K562 (cell line): ENCODE results near the gene SZT2. TPM values are rescaled to one million over a fixed set of nuclear protein-coding genes. Genes with fewer than 3 reads are reported as not detected.

Experiments
- ATAC-seq: fragments of 200-7000 bp; cut with Tn5 transposase; 3 replicates; pipeline ENCODE4 v1.9.1; 2020; ENCODE audit warnings: moderate library complexity
- BruUV-seq: library from RNA; stranded (reverse); fragments of 400-500 nt; replicated peaks from 2 replicates; lab custom pipeline; 2021; lab: Mats Ljungman, UMichigan
- CTCF ChIA-PET: fragments of 300-600 bp; formaldehyde crosslinking; extraction: SDS; loops from one replicate; lab custom pipeline; 2021; ENCODE audit warnings: low intra/inter-chr PET ratio; lab: Yijun Ruan, JAX
- POLR2A ChIA-PET: fragments of 300-600, 350-650 bp; sonication (Branson Sonifier 250); formaldehyde crosslinking; extraction: SDS; loops from one replicate; lab custom pipeline; 2021; ENCODE audit warnings: antibody characterized with exemption, inconsistent platforms; lab: Yijun Ruan, JAX
- DNase-seq, 4 experiments: peaks; one replicate each; pipeline versions ENCODE4 v3.0.0 to v3.0.0-alpha.2; 2011 to 2018; ENCODE audit warnings: low spot score in 3 of 4, mixed read lengths in 3 of 4; ENCODE audit errors: extremely low read depth in 1 of 4
- FAIRE-seq: peaks from 2 replicates; lab custom pipeline; 2011; peaks lifted over from hg19 to GRCh38; lab: Jason Lieb, UNC
- H2AFZ ChIP-seq: 2 replicates; pipeline ENCODE4 v1.6.0; 2011; ENCODE audit warnings: low read depth, low read length, control low read depth, inconsistent platforms
- H3K27ac ChIP-seq: fragments of 200-600 bp; 3 replicates; pipeline ENCODE4 v1.8.0; 2011; ENCODE audit warnings: low read depth, mild to moderate bottlenecking, control low read depth, inconsistent platforms, low read length, moderate library complexity, mixed read lengths; ENCODE audit errors: extremely low read depth
- H3K27me3 ChIP-seq, 2 experiments: fragments of 300-600 bp in 1 of 2; 2 replicates in 1 of 2; 3 replicates in 1 of 2; pipeline versions ENCODE4 v1.6.0 to v1.8.0; 2011; ENCODE audit warnings: inconsistent platforms in 2 of 2, low read length in 2 of 2, mild to moderate bottlenecking in 1 of 2, mixed read lengths in 1 of 2, moderate library complexity in 1 of 2; ENCODE audit not compliant: control insufficient read depth in 2 of 2, insufficient read depth in 2 of 2
- H3K36me3 ChIP-seq: fragments of 300-600 bp; 3 replicates; pipeline ENCODE4 v1.8.0; 2011; ENCODE audit warnings: mild to moderate bottlenecking, low read length, inconsistent platforms; ENCODE audit not compliant: control insufficient read depth, insufficient read depth
- H3K4me1 ChIP-seq, 2 experiments: fragments of 200-600 bp in 1 of 2; replicated peaks in 1 of 2; 2 replicates in 1 of 2; 3 replicates in 1 of 2; pipeline versions ENCODE4 v1.5.1 to v1.8.0; 2011; ENCODE audit warnings: inconsistent platforms in 2 of 2, low read length in 2 of 2, mild to moderate bottlenecking in 1 of 2, mixed read lengths in 1 of 2, moderate library complexity in 1 of 2; ENCODE audit not compliant: control insufficient read depth in 2 of 2, insufficient read depth in 2 of 2
- H3K4me2 ChIP-seq: 2 replicates; pipeline ENCODE4 v1.6.1; 2011; ENCODE audit warnings: low read length, control low read depth, inconsistent platforms, mixed read lengths; ENCODE audit not compliant: insufficient read depth
- H3K4me3 ChIP-seq: fragments of 200-600 bp; sonication (generic), shearing (Covaris generic); 2 replicates; pipeline ENCODE4 v1.5.1; 2016; ENCODE audit warnings: control low read depth, inconsistent platforms
- H3K79me2 ChIP-seq: fragments of 200-600 bp; 3 replicates; pipeline ENCODE4 v1.8.0; 2011; ENCODE audit warnings: low read length, inconsistent platforms; ENCODE audit not compliant: control insufficient read depth, insufficient read depth
- H3K9ac ChIP-seq, 2 experiments: 2 replicates each; pipeline versions ENCODE4 v1.6.0 to v1.6.1; 2011; ENCODE audit warnings: low read depth in 2 of 2, low read length in 2 of 2, control low read depth in 1 of 2, inconsistent platforms in 1 of 2, mild to moderate bottlenecking in 1 of 2, mixed read lengths in 1 of 2; ENCODE audit not compliant: insufficient read depth in 1 of 2
- H3K9me1 ChIP-seq: one replicate; pipeline ENCODE4 v1.6.0; 2011; ENCODE audit warnings: inconsistent platforms, mild to moderate bottlenecking, low read length, moderate library complexity; ENCODE audit not compliant: control insufficient read depth, insufficient read depth
- H3K9me3 ChIP-seq: replicated peaks from 2 replicates; pipeline ENCODE4 v1.5.1; 2011; ENCODE audit warnings: low read depth, low read length, inconsistent platforms; ENCODE audit not compliant: control insufficient read depth, insufficient read depth
- H4K20me1 ChIP-seq: replicated peaks from 2 replicates; pipeline ENCODE4 v1.6.1; 2011; ENCODE audit warnings: low read length, inconsistent platforms, mixed read lengths; ENCODE audit not compliant: control insufficient read depth, insufficient read depth
- MYC ChIP-seq, 2 experiments: fragments of 250-450 bp in 1 of 2; sonication (Bioruptor Pico) in 1 of 2; IDR thresholded peaks; 2 replicates each; pipeline versions ENCODE4 v1.5.1 to v1.6.1; 2012 to 2021; ENCODE audit warnings: low read depth in 2 of 2, borderline replicate concordance in 1 of 2, improper control_type of control experiment in 1 of 2, low read length in 1 of 2, mild to moderate bottlenecking in 1 of 2, moderate library complexity in 1 of 2
- NR0B1 ChIP-seq: fragments of 450-650 bp; IDR thresholded peaks from one replicate; pipeline ENCODE4 v1.6.1; 2018; ENCODE audit warnings: mild to moderate bottlenecking, moderate library complexity; ENCODE audit not compliant: partially characterized antibody
- PRMT5 ChIP-seq: sonication (generic); formaldehyde crosslinking; IDR thresholded peaks from 2 replicates; pipeline ENCODE4 v1.5.0; 2020; ENCODE audit warnings: missing genetic modification reagents
- ZNF197 ChIP-seq: fragments of 200-800 bp; sonication (Bioruptor generic); IDR thresholded peaks from 2 replicates; pipeline ENCODE4 v1.6.1; 2016; ENCODE audit warnings: low read depth, missing genetic modification characterization, missing compliant biosample characterization
- ZNF311 ChIP-seq: fragments of 250-450 bp; sonication (Bioruptor Pico); IDR thresholded peaks from 2 replicates; pipeline ENCODE4 v1.4.0; 2020; ENCODE audit warnings: mild to moderate bottlenecking, moderate library complexity
- WGBS: fragments of 100-300 bp; shearing (Covaris generic); methylation state at CpG from one replicate; pipeline ENCODE4 v1.1.6; 2016; ENCODE audit warnings: low coverage, mixed read lengths; ENCODE audit not compliant: insufficient coverage; ENCODE audit errors: missing lambda C conversion rate; 5-methylcytosine and 5-hydroxymethylcytosine counted together
- in situ Hi-C: fragments of 300-500 bp; cut with MboI; formaldehyde crosslinking; loops from 4 replicates; pipeline ENCODE4 v1.15.0; 2018; ENCODE audit warnings: inconsistent platforms, mixed read lengths
- intact Hi-C: fragments of 100-400 bp; cut with micrococcal nuclease; formaldehyde crosslinking; loops from 2 replicates; pipeline ENCODE4 v1.14.2; 2022
- polyA plus RNA-seq, 8 experiments: library from polyadenylated mRNA; depleted of rRNA in 4 of 8; stranded (reverse) in 5 of 8; unstranded in 3 of 8; fragments of >200 nt; fragmentation: Nextera tagmentation in 2 of 8; fragmentation: Illumina TruSeq in 1 of 8; extraction: Ambion mirVana in 2 of 8; extraction: Trizol in 1 of 8; gene quantifications; 2 replicates each; pipeline versions ENCODE4 v1.2.1 to v1.2.3, GENCODE V29; 2011 to 2014; ENCODE audit warnings: inconsistent platforms in 1 of 8, missing spikeins in 1 of 8
- total RNA-seq, 7 experiments: library from RNA; depleted of rRNA in 6 of 7; stranded (reverse); fragments of >200 nt in 6 of 7; fragmentation: Illumina TruSeq in 2 of 7; extraction: Trizol in 2 of 7; gene quantifications; 2 replicates each; pipeline versions ENCODE4 v1.2.1 to v1.2.3, GENCODE V29; 2011 to 2021; ENCODE audit warnings: low replicate concordance in 1 of 7

Gene SZT2
- total and polyA plus RNA-seq, 9 of the 15 experiments (the other 6 are each of a cell fraction or from before 2014, with no cell fraction given) = 0.88 to 31.0 (median 12.8) TPM

GRCh38 chr1:43421976-43422750 lies 32.5 kb downstream of the SZT2 start:
- H3K9me1 ChIP-seq = peaks cover 5% of the 10 kb centered on the region
- no peak overlapping the region for H3K4me2 ChIP-seq
- POLR2A ChIA-PET = interaction anchor here (0.5 to 0.7 kb wide), 2 partner anchors 19 to 686 kb away, joined by 3 read pairs; no protein-coding TSS in a partner anchor
- no peak for DNase-seq
- TF ChIP-seq NR0B1 = no peak
- TF ChIP-seq PRMT5 (CRISPR knock-in tag) = no peak
- no peak for TF ChIP-seq MYC (IDR thresholded peaks at IDR 0.05; ENCODE audit: low read depth, low read length)
- TF ChIP-seq MYC (CRISPR knock-in tag; IDR thresholded peaks at IDR 0.05; ENCODE audit: borderline replicate concordance, low read depth) = no peak
- no peak for TF ChIP-seq ZNF197
- no peak for TF ChIP-seq ZNF311 (CRISPR knock-in tag)
- TF ChIP-seq, all 486 proteins: peak for 0
- Histone ChIP-seq H3K27me3 (no peaks in the 10 kb centered on the region), H3K9ac (no peak overlapping the region), H3K36me3 (peaks cover 82% of the 10 kb centered on the region; the same call in 2 of the 3 replicates), H3K4me3 (no peak overlapping the region), H3K4me1 (peaks cover 0 to 3% of the 10 kb centered on the region in 2 experiments; a peak in 1 of 5 replicates), H3K27ac (no peak overlapping the region), H2AFZ (no peak overlapping the region), H3K79me2 (no peaks in the 10 kb centered on the region), H3K9me3 (no peaks in the 10 kb centered on the region), H4K20me1 (no peaks in the 10 kb centered on the region)
- intact Hi-C loops (no loop called here), in situ Hi-C loops (no loop called here)
- CTCF ChIA-PET = no interaction called here
- WGBS = 75% methylated on average over 10 of the region's 12 CpGs
- no TSS peak for BruUV-seq
- ATAC-seq = no peak; the same call in 2 of the 3 replicates
- FAIRE-seq = no peak
